Stimulated activated CD8-positive, alpha-beta memory T cell treated with anti-CD3 and anti-CD28 coated beads, Interleukin-12 subunit alpha, Interleukin-12 subunit beta, amount 100 ng/mL, for 24 hours (primary cell): Measurements from ENCODE around the gene SEZ6.

ENCODE experiments used
- DNase-seq: peaks from one replicate; pipeline ENCODE4 v3.0.0-alpha.2; 2020; ENCODE audit errors: extremely low read depth

Gene SEZ6

GRCh38 chr17:28954886-28955285 lies 50.9 kb downstream of the SEZ6 start:
- DNase-seq = no peak

- no peak for DNase-seq
These were observed 52.3 kb downstream of the SEZ6 start for GRCh38 chr17:28953444-28954118.

- DNase-seq = peak; percentile 82
These were observed 53.5 kb downstream of the SEZ6 start for GRCh38 chr17:28951991-28952975.

GRCh38 chr17:28951428-28951990 lies 54.3 kb downstream of the SEZ6 start, which contains the start of gene PHF12:
Gene PHF12 (minus strand): TSS chr17:28951518. CDS start chr17:28950960, 558 bp downstream.
- peak; percentile 100 for DNase-seq

- no peak for DNase-seq
These were observed 54.9 kb downstream of the SEZ6 start for GRCh38 chr17:28950752-28951427.

- DNase-seq = no peak
These were observed 55.6 kb downstream of the SEZ6 start for GRCh38 chr17:28950017-28950751.

GRCh38 chr17:28949185-28950016 lies 56.4 kb downstream of the SEZ6 start:
- no peak for DNase-seq

GRCh38 chr17:28948873-28949184 lies 57.0 kb downstream of the SEZ6 start:
- DNase-seq = no peak

GRCh38 chr17:28948342-28948741 lies 57.5 kb downstream of the SEZ6 start:
- no peak for DNase-seq

- DNase-seq = no peak
These were observed 58.2 kb downstream of the SEZ6 start for GRCh38 chr17:28947639-28948038.

- DNase-seq = no peak
These were observed 59.6 kb downstream of the SEZ6 start for GRCh38 chr17:28946239-28946638.

GRCh38 chr17:28944862-28945741 lies 60.7 kb downstream of the SEZ6 start:
- DNase-seq = no peak

- DNase-seq = no peak
These were observed 61.5 kb downstream of the SEZ6 start for GRCh38 chr17:28944343-28944742.

- no peak for DNase-seq
These were observed 62.9 kb downstream of the SEZ6 start for GRCh38 chr17:28942925-28943324.

- no peak for DNase-seq
These were observed 64.6 kb downstream of the SEZ6 start for GRCh38 chr17:28941251-28941650.

- DNase-seq = no peak
These were observed 65.2 kb downstream of the SEZ6 start for GRCh38 chr17:28940675-28941074.

- no peak for DNase-seq
These were observed 65.7 kb downstream of the SEZ6 start for GRCh38 chr17:28940142-28940541.

- DNase-seq = no peak
These were observed 67.3 kb downstream of the SEZ6 start for GRCh38 chr17:28938552-28938951.

GRCh38 chr17:28937044-28937729 lies 68.6 kb downstream of the SEZ6 start:
- DNase-seq = no peak
